ENCODE data around the gene FAM161B. TPM values are rescaled to one million over a fixed set of nuclear protein-coding genes. Genes with fewer than 3 reads are reported as not detected.

The FAM161B gene
- 3.2 TPM for total RNA-seq (ENCODE audit: unreplicated experiment)
- long read RNA-seq = 0 reads

DNA sequence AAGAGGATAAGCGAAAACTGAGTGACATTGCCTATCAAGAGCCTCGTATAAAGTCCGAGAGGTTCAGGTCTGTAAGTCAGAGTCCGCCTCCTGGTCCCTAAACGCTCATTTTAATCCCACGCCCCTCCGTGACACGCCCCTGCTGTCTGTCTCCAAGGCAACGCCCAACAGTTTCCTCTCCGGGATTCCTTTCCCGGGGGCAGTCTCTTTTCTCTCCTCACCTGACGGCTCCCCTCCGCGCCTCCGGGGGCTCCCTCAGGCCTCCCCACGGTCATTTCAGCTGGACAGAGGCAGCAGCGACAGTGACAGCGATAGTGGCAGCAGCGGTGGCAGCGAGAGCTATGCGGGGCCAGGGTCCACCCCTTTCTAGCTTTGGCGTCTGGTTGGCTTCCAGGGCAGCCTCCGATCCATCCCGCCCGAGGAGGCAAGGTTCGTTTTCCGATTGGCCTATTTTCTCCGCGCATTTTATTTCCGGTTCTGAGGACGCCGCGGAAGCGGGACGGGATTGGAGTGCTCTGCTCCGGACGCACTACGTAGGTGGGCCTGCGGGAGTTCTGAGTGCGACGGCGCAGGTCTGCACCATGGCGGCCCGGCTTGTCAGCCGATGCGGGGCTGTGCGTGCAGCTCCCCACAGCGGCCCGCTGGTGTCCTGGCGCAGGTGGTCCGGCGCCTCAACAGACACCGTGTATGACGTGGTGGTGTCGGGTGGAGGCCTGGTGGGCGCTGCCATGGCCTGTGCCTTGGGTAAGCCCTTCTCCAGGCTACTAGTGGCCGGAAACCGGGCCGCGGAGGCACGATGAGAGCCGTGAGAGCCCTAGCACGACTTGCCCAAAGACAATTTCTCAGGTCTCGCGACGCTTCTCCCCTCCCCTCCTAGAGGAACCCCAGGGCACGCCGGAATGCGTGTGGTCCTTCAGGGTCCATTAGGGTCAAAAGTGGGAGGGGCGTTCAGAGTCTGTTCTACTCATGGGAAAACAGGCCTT, at the start of gene FAM161B, which contains the start of gene COQ6:
FAM161B (minus strand) TSS at position 343 of the 983 bp plus-strand sequence; CDS start at position 275, 68 bp downstream.
COQ6 (plus strand) TSS at position 551 of the 983 bp plus-strand sequence; CDS start at position 582, 31 bp downstream.
- peak; percentile 82 for DNase-seq (ENCODE audit: low spot score)
- Mint-ChIP-seq H3K4me1 (ENCODE audit: unreplicated experiment) (peaks cover 9% of the 10 kb centered on the region), H3K27ac (ENCODE audit: unreplicated experiment) (peak within 1 kb of the TSS; percentile 98), H3K36me3 (ENCODE audit: low read depth, unreplicated experiment) (peaks cover 10% of the 10 kb centered on the region), H3K9me3 (ENCODE audit: unreplicated experiment) (no peaks in the 10 kb centered on the region), H3K4me3 (ENCODE audit: unreplicated experiment) (peak within 1 kb of the TSS; percentile 94), H3K27me3 (ENCODE audit: unreplicated experiment) (peaks cover 7% of the 10 kb centered on the region)
- TF ChIP-seq, protein P1, sequence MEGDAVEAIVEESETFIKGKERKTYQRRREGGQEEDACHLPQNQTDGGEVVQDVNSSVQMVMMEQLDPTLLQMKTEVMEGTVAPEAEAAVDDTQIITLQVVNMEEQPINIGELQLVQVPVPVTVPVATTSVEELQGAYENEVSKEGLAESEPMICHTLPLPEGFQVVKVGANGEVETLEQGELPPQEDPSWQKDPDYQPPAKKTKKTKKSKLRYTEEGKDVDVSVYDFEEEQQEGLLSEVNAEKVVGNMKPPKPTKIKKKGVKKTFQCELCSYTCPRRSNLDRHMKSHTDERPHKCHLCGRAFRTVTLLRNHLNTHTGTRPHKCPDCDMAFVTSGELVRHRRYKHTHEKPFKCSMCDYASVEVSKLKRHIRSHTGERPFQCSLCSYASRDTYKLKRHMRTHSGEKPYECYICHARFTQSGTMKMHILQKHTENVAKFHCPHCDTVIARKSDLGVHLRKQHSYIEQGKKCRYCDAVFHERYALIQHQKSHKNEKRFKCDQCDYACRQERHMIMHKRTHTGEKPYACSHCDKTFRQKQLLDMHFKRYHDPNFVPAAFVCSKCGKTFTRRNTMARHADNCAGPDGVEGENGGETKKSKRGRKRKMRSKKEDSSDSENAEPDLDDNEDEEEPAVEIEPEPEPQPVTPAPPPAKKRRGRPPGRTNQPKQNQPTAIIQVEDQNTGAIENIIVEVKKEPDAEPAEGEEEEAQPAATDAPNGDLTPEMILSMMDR (IDR thresholded peaks at IDR 0.05; ENCODE audit: unreplicated experiment) = no peak

GRCh38 chr14:73998726-73999125, 48.8 kb upstream of the FAM161B start:
- no peaks in the 10 kb centered on the region for H3K9me3 Mint-ChIP-seq (ENCODE audit: unreplicated experiment)
- no peak overlapping the region for H3K27ac Mint-ChIP-seq (ENCODE audit: unreplicated experiment)
- H3K27me3 Mint-ChIP-seq (ENCODE audit: unreplicated experiment) = no peaks in the 10 kb centered on the region
- DNase-seq (ENCODE audit: low spot score) = no peak
- peaks cover 1% of the 10 kb centered on the region for H3K4me1 Mint-ChIP-seq (ENCODE audit: unreplicated experiment)
- no peak overlapping the region for H3K4me3 Mint-ChIP-seq (ENCODE audit: unreplicated experiment)
- peaks cover 11% of the 10 kb centered on the region for H3K36me3 Mint-ChIP-seq (ENCODE audit: low read depth, unreplicated experiment)
- TF ChIP-seq, protein P1 (IDR thresholded peaks at IDR 0.05; ENCODE audit: unreplicated experiment) = no peak

DNA sequence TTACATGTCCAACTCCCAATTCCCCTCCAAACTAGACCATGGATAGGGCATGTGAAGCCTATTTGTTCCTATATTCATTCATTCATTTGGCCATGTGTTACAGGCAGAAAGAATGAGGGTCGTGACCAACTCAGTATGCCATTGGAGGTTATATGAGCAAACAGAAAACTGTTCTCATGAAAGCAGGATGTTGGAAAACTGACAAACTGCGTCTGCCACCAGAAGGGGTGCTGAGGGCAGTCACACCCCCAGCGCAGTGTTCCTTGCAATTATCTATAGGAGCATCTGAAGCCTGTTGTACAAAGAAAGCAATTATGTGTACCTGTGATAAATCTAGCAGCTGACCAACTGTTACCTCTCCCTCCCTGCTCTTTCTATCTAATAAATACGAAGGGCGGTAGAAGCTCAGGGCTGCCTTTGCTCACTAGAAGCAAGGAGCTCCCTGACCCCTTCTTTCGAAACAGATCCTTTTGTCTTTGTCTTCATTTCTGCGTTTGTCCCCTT, 48.1 kb upstream of the FAM161B start:
- H3K27me3 Mint-ChIP-seq (ENCODE audit: unreplicated experiment) = no peaks in the 10 kb centered on the region
- H3K9me3 Mint-ChIP-seq (ENCODE audit: unreplicated experiment) = no peaks in the 10 kb centered on the region
- H3K4me3 Mint-ChIP-seq (ENCODE audit: unreplicated experiment) = peak overlapping the region; percentile 17
- no peak for DNase-seq (ENCODE audit: low spot score)
- H3K4me1 Mint-ChIP-seq (ENCODE audit: unreplicated experiment) = peaks cover 6% of the 10 kb centered on the region
- peaks cover 6% of the 10 kb centered on the region for H3K36me3 Mint-ChIP-seq (ENCODE audit: low read depth, unreplicated experiment)
- no peak overlapping the region for H3K27ac Mint-ChIP-seq (ENCODE audit: unreplicated experiment)
- TF ChIP-seq, protein P1 (IDR thresholded peaks at IDR 0.05; ENCODE audit: unreplicated experiment) = no peak

GRCh38 chr14:73997108-73997943, 47.4 kb upstream of the FAM161B start:
- Mint-ChIP-seq H3K4me3 (ENCODE audit: unreplicated experiment) (no peak overlapping the region), H3K27ac (ENCODE audit: unreplicated experiment) (no peak overlapping the region), H3K27me3 (ENCODE audit: unreplicated experiment) (no peaks in the 10 kb centered on the region), H3K9me3 (ENCODE audit: unreplicated experiment) (no peaks in the 10 kb centered on the region), H3K36me3 (ENCODE audit: low read depth, unreplicated experiment) (no peaks in the 10 kb centered on the region), H3K4me1 (ENCODE audit: unreplicated experiment) (peaks cover 6% of the 10 kb centered on the region)
- no peak for DNase-seq (ENCODE audit: low spot score)
- TF ChIP-seq, protein P1 (IDR thresholded peaks at IDR 0.05; ENCODE audit: unreplicated experiment) = no peak

Data from endothelial cell (in vitro differentiated cells).